DMS114 treated with DMSO at 0.1 percent for 48 hours (cell line): Measurements from ENCODE around the gene KRTAP5-4.
"Not testable (repeated sequence)": the region's sequence is repeated elsewhere in the genome, so short reads cannot be mapped to it uniquely, and the experiment has no call there.

Experiments
- DNase-seq: peaks from one replicate; lab custom pipeline; 2025; ENCODE audit not compliant: unreplicated experiment; lab: John Stamatoyannopoulos, UW

Gene KRTAP5-4

GRCh38 chr11:1639102-1639620 lies 17.2 kb upstream of the KRTAP5-4 start:
- DNase-seq = no peak

GRCh38 chr11:1638344-1638743 lies 16.4 kb upstream of the KRTAP5-4 start:
- DNase-seq = no peak

- DNase-seq = no peak
Measured at GRCh38 chr11:1637628-1638027, 15.7 kb upstream of the KRTAP5-4 start.

- no peak for DNase-seq
Measured at GRCh38 chr11:1636291-1636950, 14.5 kb upstream of the KRTAP5-4 start.

GRCh38 chr11:1633864-1634263 lies 11.9 kb upstream of the KRTAP5-4 start:
- no peak for DNase-seq

GRCh38 chr11:1632053-1632714 lies 10.2 kb upstream of the KRTAP5-4 start:
- no peak for DNase-seq

- no peak for DNase-seq
Measured at GRCh38 chr11:1631066-1631568, 9.2 kb upstream of the KRTAP5-4 start.

GRCh38 chr11:1630271-1630670 lies 8.3 kb upstream of the KRTAP5-4 start:
- no peak for DNase-seq

GRCh38 chr11:1629326-1630185 lies 7.6 kb upstream of the KRTAP5-4 start, which contains the start of gene KRTAP5-5:
Gene KRTAP5-5, plus strand, starts transcription at chr11:1629775. Its CDS starts 66 bp downstream, at chr11:1629841.
- DNase-seq = no peak

- no peak for DNase-seq
Measured at GRCh38 chr11:1628506-1629325, 6.8 kb upstream of the KRTAP5-4 start.

- DNase-seq = no peak
Measured at GRCh38 chr11:1625541-1625940, 3.6 kb upstream of the KRTAP5-4 start.

GRCh38 chr11:1624621-1625020 lies 2.7 kb upstream of the KRTAP5-4 start:
- DNase-seq = no peak

- no peak for DNase-seq
Measured at GRCh38 chr11:1623716-1624115, 1.8 kb upstream of the KRTAP5-4 start.

GRCh38 chr11:1619449-1619848 lies 2.5 kb downstream of the KRTAP5-4 start:
- no peak for DNase-seq

- DNase-seq = no peak
Measured at GRCh38 chr11:1618231-1618630, 3.7 kb downstream of the KRTAP5-4 start.

- no peak for DNase-seq
Measured at GRCh38 chr11:1608363-1608762, 13.6 kb downstream of the KRTAP5-4 start, which contains the start of gene KRTAP5-3. Gene KRTAP5-3, minus strand, starts transcription at chr11:1608463. Its CDS starts 78 bp downstream, at chr11:1608385.

GRCh38 chr11:1607901-1608300 lies 14.0 kb downstream of the KRTAP5-4 start:
- DNase-seq = not testable (repeated sequence)

- not testable (repeated sequence) for DNase-seq
Measured at GRCh38 chr11:1607156-1607845, 14.6 kb downstream of the KRTAP5-4 start.

GRCh38 chr11:1605923-1606322 lies 16.0 kb downstream of the KRTAP5-4 start:
- not testable (repeated sequence) for DNase-seq

GRCh38 chr11:1604711-1605110 lies 17.2 kb downstream of the KRTAP5-4 start:
- no peak for DNase-seq
